ENCODE data around the gene GDF11.

GRCh38 chr12:55728939-55729818 lies 13.7 kb upstream of the GDF11 start, which contains the start of gene CD63:
- TF ChIP-seq, protein P1, sequence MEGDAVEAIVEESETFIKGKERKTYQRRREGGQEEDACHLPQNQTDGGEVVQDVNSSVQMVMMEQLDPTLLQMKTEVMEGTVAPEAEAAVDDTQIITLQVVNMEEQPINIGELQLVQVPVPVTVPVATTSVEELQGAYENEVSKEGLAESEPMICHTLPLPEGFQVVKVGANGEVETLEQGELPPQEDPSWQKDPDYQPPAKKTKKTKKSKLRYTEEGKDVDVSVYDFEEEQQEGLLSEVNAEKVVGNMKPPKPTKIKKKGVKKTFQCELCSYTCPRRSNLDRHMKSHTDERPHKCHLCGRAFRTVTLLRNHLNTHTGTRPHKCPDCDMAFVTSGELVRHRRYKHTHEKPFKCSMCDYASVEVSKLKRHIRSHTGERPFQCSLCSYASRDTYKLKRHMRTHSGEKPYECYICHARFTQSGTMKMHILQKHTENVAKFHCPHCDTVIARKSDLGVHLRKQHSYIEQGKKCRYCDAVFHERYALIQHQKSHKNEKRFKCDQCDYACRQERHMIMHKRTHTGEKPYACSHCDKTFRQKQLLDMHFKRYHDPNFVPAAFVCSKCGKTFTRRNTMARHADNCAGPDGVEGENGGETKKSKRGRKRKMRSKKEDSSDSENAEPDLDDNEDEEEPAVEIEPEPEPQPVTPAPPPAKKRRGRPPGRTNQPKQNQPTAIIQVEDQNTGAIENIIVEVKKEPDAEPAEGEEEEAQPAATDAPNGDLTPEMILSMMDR (IDR thresholded peaks at IDR 0.05; ENCODE audit: low read depth, low read length): no peak
- peak; percentile 50 for TF ChIP-seq POLR2A (IDR thresholded peaks at IDR 0.05; ENCODE audit: extremely low read depth, insufficient read length)
- peak; percentile 95 for TF ChIP-seq MYC (IDR thresholded peaks at IDR 0.05; ENCODE audit: low read depth, low read length)

Measured in NB4 (cell line).